HG02885 (cell line): Measurements from ENCODE around the gene CCDC66.

Experiments used
- ATAC-seq: cut with Tn5 transposase; IDR thresholded peaks from one replicate; pipeline ENCODE4 v1.9.1; 2021; ENCODE audit warnings: mild to moderate bottlenecking; ENCODE audit not compliant: unreplicated experiment, poor library complexity

CCDC66 gene

GRCh38 chr3:56620371-56620770, 63.4 kb downstream of the CCDC66 start:
- ATAC-seq, result no peak

GRCh38 chr3:56621681-56622080, 64.7 kb downstream of the CCDC66 start:
- ATAC-seq, result no peak

- no peak for ATAC-seq
Observed at GRCh38 chr3:56622381-56622780, 65.4 kb downstream of the CCDC66 start.

- ATAC-seq, result no peak
Observed at GRCh38 chr3:56624725-56625124, 67.8 kb downstream of the CCDC66 start.

- ATAC-seq, result no peak
Observed at GRCh38 chr3:56629047-56629446, 72.1 kb downstream of the CCDC66 start.

GRCh38 chr3:56629451-56629850, 72.5 kb downstream of the CCDC66 start:
- ATAC-seq, result no peak

GRCh38 chr3:56630966-56631365, 74.0 kb downstream of the CCDC66 start:
- ATAC-seq, result no peak

GRCh38 chr3:56633181-56633580, 76.2 kb downstream of the CCDC66 start:
- ATAC-seq, result no peak

- no peak for ATAC-seq
Observed at GRCh38 chr3:56633602-56634535, 76.9 kb downstream of the CCDC66 start.

GRCh38 chr3:56645407-56645806, 88.4 kb downstream of the CCDC66 start:
- no peak for ATAC-seq

GRCh38 chr3:56654460-56654859, 97.5 kb downstream of the CCDC66 start:
- no peak for ATAC-seq

GRCh38 chr3:56655709-56656108, 98.7 kb downstream of the CCDC66 start:
- no peak for ATAC-seq

- ATAC-seq, result no peak
Observed at GRCh38 chr3:56664823-56665222, 107.8 kb downstream of the CCDC66 start.

- ATAC-seq, result no peak
Observed at GRCh38 chr3:56667973-56668579, 111.1 kb downstream of the CCDC66 start.
